ENCODE measurements around the gene GJD2. TPM values are rescaled to one million over a fixed set of nuclear protein-coding genes. Genes with fewer than 3 reads are reported as not detected.

GJD2 gene
- not detected in 2 replicates for total RNA-seq

DNA sequence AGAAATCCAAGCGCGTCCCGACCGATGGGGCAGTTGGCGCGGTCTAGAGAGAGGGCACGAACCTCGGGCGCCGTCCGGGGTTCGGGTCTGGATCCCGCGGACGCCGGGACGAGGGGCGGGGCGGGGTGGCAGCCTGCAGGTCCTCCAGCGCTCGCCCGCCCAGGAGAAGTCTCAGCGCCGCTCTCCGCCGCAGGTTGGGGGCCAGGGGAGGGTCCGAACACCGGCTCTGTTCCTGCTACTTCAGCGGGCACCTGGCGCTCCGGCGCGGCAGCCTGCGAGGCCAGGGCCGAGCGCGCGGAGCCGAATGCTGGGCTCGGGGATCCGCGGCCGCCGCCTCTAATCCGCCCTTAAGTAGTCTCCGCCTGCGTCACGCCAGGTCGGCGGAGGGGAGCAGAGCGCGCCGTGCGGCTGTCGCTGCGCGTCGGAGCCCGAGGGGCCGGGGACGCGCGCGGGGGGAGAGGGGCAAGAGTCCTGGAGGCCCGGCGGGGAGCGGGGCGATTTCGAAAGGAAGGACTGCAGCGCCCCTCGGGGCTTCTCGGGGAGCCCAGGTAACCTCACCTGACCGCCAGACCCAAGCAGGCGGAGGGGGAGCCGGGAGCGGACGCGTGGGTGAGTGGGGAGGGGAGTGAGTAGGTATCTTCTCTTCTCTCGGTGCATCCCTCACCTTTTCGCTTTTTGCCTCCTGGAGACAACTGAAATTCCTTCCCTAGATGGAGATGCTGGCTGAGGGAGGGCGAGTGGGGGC is at the start of gene GJD2:
Gene GJD2, minus strand, starts transcription at position 325 of the 745 bp plus-strand sequence. CDS start 510 bp downstream, outside the sequence.

DNA sequence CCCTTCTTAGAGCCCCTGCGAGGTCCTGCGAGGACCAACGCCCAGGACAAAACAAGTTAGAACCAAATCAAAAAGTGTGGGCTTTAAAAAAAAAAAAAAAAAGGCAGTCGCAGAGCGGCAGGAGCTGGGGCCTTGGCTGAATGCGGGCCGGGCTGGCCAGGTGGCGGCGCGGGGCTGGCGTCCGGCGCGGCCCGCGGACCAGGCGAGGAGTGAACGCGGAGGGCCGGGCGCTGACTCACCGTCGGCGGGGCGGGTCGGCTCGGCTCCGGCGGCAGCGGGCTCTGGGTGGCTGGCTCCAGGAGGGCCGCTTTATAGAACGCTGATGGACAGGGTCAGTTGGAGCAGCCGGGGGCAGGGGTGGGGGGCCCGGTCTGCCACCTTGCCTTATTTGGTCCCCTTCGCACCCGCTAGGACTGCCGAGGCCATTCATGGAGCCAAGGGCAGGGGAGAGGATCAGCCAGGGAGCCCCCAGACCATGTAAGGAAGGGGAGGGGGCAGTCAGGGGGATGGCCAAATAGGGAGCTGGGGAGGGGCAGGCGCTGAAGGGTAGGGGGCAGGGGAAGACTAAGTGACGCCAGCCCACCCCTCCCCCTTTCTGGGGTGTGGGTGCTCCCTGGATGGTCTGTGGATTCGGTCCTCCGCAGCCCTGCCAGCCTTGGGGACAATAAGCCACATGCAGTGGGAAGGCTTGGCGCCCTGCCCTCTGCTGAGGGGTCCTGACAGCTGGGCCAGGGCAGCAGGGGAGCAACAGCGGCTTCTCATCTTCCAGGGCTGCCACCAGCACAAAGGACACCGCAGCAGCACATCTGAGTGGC is 40.7 kb upstream of the GJD2 start, which contains the start of gene ACTC1:
Gene ACTC1, minus strand, starts transcription at position 283 of the 815 bp plus-strand sequence. CDS start 741 bp downstream, outside the sequence.

Other genes with a start within 250 kb of the GJD2 start
- 8.8 and 15.8 TPM in 2 replicates for gene GOLGA8B, start 171.3 kb downstream of the GJD2 start, total RNA-seq
- not detected in 2 replicates for gene ACTC1, start 40.6 kb upstream of the GJD2 start, total RNA-seq
- 22.8 and 30.9 TPM in 2 replicates for gene AQR, start 214.7 kb upstream of the GJD2 start, total RNA-seq
- 19.5 and 26.4 TPM in 2 replicates for gene ZNF770, start 233.3 kb upstream of the GJD2 start, total RNA-seq

Data from subcutaneous preadipocyte (primary cell).